Fibroblast of mammary gland (primary cell): ENCODE data around the gene STK10.

Experiments
- DNase-seq: peaks from one replicate; pipeline ENCODE4 v3.0.0-alpha.2; 2010; ENCODE audit warnings: low read depth
- H3K4me3 ChIP-seq: 2 replicates; pipeline ENCODE4 v1.5.1; 2011; ENCODE audit warnings: low read depth, mild to moderate bottlenecking, low read length, moderate library complexity; ENCODE audit not compliant: control insufficient read depth
- TF ChIP-seq, protein P1 (sequence below): conservative IDR thresholded peaks from 2 replicates; pipeline ENCODE4 v1.5.1; 2011; ENCODE audit warnings: low read depth, low read length, inconsistent platforms; ENCODE audit not compliant: control insufficient read depth, insufficient read depth

The STK10 gene

DNA sequence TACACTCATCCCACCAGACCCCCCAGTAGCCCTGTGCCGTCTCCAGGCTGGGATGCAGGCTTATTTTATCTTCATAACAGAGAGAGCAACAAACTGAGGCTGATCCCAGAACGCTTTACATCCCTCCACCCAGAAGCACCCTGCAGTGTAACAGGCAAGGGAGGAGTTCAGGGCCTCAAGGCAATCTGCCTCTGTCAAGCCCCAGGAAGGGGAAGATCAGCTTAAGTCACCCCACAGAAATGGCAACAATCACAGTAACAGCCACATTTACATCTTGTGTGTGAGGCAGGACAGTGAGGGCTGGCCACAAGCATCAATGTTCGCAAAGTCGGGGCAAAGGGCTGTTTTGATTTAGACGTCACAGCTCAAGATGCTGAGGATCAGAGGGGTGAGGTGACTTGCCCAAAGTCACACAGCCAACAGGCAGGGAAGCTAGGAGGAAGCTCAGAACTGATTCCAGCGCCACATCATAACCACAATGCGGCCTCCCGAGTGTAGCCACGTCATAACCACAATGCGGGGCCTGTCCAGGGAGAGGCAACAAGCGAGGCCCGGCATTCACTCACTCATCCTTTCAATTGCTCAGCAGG is 14.4 kb downstream of the STK10 start:
- peak; percentile 78 for DNase-seq
- H3K4me3 ChIP-seq, result no peak overlapping the region
- TF ChIP-seq, protein P1, sequence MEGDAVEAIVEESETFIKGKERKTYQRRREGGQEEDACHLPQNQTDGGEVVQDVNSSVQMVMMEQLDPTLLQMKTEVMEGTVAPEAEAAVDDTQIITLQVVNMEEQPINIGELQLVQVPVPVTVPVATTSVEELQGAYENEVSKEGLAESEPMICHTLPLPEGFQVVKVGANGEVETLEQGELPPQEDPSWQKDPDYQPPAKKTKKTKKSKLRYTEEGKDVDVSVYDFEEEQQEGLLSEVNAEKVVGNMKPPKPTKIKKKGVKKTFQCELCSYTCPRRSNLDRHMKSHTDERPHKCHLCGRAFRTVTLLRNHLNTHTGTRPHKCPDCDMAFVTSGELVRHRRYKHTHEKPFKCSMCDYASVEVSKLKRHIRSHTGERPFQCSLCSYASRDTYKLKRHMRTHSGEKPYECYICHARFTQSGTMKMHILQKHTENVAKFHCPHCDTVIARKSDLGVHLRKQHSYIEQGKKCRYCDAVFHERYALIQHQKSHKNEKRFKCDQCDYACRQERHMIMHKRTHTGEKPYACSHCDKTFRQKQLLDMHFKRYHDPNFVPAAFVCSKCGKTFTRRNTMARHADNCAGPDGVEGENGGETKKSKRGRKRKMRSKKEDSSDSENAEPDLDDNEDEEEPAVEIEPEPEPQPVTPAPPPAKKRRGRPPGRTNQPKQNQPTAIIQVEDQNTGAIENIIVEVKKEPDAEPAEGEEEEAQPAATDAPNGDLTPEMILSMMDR, result no peak

DNA sequence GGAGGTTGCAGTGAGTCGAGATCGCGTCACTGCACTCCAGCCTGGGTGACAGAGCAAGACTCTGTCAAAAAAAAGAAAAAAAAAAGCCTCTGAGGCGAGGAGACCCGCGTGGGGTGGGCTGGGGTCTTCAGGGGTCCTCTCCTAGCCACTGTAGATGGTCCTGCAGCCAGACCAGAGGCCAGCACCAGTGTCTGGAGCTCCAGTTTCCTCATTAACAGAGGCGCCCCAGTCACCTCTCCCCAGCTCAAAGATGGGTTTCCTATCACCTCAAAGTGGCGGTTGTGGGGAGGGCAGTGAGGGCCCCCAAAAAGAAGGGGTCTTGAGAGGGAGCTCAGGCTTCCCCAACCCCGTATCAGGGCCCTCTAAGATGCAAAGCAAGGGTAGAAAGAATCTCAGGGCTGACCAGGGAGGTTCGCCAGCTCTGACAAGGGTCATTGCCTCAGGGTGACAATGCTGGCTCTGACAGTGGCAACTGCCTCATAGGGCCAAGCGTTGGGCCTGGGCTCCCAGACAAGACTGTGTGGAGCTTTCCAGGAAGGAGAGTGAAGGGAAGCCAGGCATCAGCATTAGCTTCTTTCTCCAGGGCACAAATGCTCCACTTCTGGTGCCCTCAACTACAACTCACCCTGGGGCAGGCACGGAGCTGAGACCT is 15.0 kb downstream of the STK10 start:
- TF ChIP-seq, protein P1, result no peak
- no peak overlapping the region for H3K4me3 ChIP-seq
- no peak for DNase-seq

DNA sequence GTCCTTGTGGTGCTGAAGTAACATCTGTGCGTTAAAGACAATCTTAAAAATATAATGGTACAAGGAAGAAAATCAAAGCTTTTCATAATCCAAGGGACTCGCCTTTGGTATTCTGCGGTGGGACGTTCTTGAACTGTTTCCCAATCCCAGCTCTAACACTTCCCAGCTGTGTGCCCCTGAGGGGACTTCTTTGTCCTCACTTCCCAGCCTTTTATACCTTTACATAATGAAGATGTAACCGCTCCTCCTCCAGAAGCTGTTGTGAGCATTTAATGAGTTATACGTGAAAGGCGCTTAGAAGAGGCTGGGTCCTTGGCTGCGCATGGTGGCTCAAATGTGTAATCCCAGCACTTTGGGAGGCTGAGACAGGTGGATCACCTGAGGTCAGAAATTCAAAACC is 16.9 kb downstream of the STK10 start:
- TF ChIP-seq, protein P1, result no peak
- no peak overlapping the region for H3K4me3 ChIP-seq
- DNase-seq, result no peak

DNA sequence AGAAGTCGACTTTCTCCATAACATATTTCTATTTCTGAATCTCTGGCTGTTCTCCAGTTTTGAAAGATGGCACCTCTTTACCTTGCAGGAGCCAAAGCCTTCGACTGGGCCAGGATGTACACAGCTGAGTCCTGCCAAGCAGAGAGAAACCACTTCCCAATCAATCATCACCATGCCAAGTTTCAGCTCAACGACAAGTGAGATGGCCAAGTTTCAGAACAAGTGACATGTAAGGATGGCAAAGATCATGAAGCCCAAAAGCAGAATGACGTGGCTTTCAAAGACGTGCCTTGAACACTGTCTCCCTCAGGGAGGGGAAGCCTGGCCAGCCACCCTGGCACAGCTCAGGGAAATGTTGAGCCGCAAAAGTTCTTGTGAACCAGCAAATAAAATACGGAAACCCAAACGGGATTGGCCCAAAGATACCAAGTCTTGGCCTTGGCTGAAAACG is 17.7 kb downstream of the STK10 start:
- TF ChIP-seq, protein P1, result no peak

DNA sequence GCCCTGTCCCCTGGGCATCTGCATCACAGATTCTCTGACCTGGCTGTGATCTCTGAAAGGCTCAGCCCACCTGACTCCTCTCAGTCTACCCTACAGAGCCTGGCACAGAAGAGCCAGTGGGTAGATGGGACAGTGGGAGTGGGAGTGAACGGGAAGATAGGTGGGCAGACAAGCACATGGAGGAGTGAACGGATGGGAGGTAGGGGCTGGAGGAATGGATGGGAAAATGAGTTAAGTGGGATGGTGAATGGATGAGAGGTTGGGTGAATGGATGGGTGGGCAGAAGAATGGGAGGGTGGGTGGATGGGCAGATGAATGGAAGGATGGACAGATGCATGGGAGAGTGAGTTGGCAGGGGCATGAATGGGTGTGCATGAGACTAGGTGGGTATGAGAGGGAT is 18.8 kb downstream of the STK10 start:
- no peak for DNase-seq
- TF ChIP-seq, protein P1, result no peak
- H3K4me3 ChIP-seq, result no peak overlapping the region

More for the DNA sequence above, 17.7 kb downstream of the STK10 start:
- H3K4me3 ChIP-seq, result no peak overlapping the region
- DNase-seq, result no peak

DNA sequence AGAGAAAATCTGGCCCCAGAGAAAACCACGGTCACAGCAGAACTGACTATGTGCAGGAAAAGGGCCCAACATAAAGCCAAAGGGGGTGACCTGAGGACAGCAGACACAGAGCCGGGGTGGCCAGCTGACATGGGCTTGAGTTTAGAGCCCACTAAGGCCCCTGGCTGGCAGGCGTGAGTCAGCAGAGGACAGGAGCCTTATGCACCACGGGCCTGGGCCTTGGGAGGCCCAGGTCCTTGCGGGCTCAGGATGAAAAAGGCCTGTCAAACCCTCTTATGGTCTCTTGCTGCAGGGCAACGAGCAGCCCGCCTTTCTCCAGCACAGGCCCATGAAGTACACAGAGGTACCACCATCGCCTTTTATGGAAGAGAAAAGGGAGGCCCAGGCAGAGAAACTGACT is 19.7 kb downstream of the STK10 start:
- DNase-seq, result no peak
- TF ChIP-seq, protein P1, result no peak
- H3K4me3 ChIP-seq, result no peak overlapping the region
